Prostate gland (tissue), 2 donors: ENCODE measurements around the gene RITA1. TPM values are rescaled to one million over a fixed set of nuclear protein-coding genes. Genes with fewer than 3 reads are reported as not detected.

Experiments
- DNase-seq: peaks from one replicate; pipeline ENCODE4 v3.0.0-alpha.2; 2019; ENCODE audit warnings: low spot score
- H3K27ac ChIP-seq, 2 donors: fragments of 200-600 bp; sonication (generic); 2 replicates each; pipeline ENCODE4 v1.5.1; 2017 to 2019
- H3K27me3 ChIP-seq: fragments of 200-600 bp; sonication (generic); replicated peaks from 2 replicates; pipeline ENCODE4 v1.5.1; 2019; ENCODE audit not compliant: insufficient read depth
- H3K36me3 ChIP-seq, 2 donors: fragments of 200-600 bp; sonication (generic); 1 replicate in 1 of 2; 2 replicates in 1 of 2; pipeline versions ENCODE4 v1.5.1 to v1.8.1; 2017 to 2019
- H3K4me1 ChIP-seq: fragments of 200-600 bp; sonication (generic); replicated peaks from 2 replicates; pipeline ENCODE4 v1.5.1; 2019
- H3K4me3 ChIP-seq, 2 donors: fragments of 200-600 bp; sonication (generic); 2 replicates each; pipeline ENCODE4 v1.5.1; 2017 to 2019
- H3K9me3 ChIP-seq: fragments of 200-600 bp; sonication (generic); 2 replicates; pipeline ENCODE4 v1.5.1; 2017
- POLR2A ChIP-seq: fragments of 450-650 bp; IDR thresholded peaks from one replicate; pipeline ENCODE4 v1.6.1; 2016; ENCODE audit warnings: antibody characterized with exemption, mild to moderate bottlenecking
- POLR2AphosphoS5 ChIP-seq: sonication (generic); formaldehyde crosslinking; IDR thresholded peaks from one replicate; pipeline ENCODE4 v1.6.1; 2017; ENCODE audit warnings: antibody characterized with exemption
- WGBS: methylation state at CpG from one replicate; pipeline ENCODE4 v1.1.5; 2018; 5-methylcytosine and 5-hydroxymethylcytosine counted together
- intact Hi-C: fragments of 100-400 bp; cut with DNase I; formaldehyde crosslinking; loops from one replicate; pipeline ENCODE4 v1.14.2; 2022
- total RNA-seq, 2 donors: library from RNA; depleted of rRNA; stranded (reverse); fragments of >200 nt; gene quantifications; one replicate each; pipeline ENCODE4 v1.1.0, GENCODE V29; 2016
- TF ChIP-seq, protein P1 (sequence below), 4 experiments: fragments of 200-600 bp in 2 of 4; fragments of 450-650 bp in 2 of 4; sonication (generic) in 2 of 4; IDR thresholded peaks; 1 replicate in 3 of 4; 2 replicates in 1 of 4; pipeline ENCODE4 v1.5.1; 2016 to 2019; ENCODE audit warnings: antibody characterized with exemption in 4 of 4, mild to moderate bottlenecking in 2 of 4, moderate library complexity in 2 of 4

RITA1 gene
- total RNA-seq, 2 donors from 2014 or later, result 29.0 to 39.7 TPM

DNA sequence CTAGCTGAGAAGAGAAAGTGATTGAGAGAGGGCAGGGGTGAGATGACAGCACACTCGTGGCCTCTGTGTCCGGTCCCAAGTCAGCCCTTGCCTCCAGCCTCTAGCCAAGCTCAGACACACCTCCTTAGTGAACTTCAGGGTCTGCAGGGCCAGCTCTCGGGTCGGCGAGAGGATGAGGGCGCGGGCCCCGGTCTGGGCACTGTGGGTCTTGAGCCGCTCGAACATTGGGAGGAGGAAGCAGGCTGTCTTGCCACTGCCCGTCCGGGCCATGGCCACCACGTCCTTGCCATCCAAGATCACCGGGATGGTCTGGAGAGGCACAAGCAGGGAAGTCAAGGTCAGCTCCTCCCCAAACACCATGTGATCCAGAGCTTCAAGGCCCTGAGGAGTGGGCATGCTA, 6.5 kb upstream of the RITA1 start:
- H3K36me3 ChIP-seq, result peaks cover 6 to 7% of the 10 kb centered on the region in 2 donors

DNA sequence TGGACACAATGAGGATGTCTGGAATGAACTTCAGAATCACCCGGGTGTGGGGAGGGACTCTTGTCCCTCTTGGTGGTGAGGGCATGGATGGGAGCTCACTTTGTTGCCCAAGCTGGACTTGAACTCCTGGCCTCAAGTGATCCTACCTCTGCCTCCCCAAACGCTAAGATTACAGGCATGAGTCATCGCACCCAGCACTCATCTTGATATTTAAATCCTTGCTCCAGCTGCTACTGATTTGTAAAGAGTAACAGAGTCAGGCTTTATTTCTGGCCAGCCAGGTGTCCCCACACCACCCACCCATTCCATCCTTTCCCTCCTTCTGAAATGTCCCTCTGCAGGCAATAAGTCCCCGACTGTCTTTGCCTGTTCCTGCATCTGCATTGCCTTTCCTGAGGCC, 5.2 kb upstream of the RITA1 start:
- Histone ChIP-seq H3K4me3 (no peak overlapping the region), H3K9me3 (no peaks in the 10 kb centered on the region), H3K4me1 (no peaks in the 10 kb centered on the region), H3K27ac (no peak overlapping the region), H3K36me3 (peaks cover 6 to 7% of the 10 kb centered on the region in 2 donors), H3K27me3 (no peaks in the 10 kb centered on the region)
- no peak for DNase-seq
- intact Hi-C loops, result no loop called here
- TF ChIP-seq POLR2A (no peak), POLR2AphosphoS5 (no peak)
- TF ChIP-seq, protein P1, sequence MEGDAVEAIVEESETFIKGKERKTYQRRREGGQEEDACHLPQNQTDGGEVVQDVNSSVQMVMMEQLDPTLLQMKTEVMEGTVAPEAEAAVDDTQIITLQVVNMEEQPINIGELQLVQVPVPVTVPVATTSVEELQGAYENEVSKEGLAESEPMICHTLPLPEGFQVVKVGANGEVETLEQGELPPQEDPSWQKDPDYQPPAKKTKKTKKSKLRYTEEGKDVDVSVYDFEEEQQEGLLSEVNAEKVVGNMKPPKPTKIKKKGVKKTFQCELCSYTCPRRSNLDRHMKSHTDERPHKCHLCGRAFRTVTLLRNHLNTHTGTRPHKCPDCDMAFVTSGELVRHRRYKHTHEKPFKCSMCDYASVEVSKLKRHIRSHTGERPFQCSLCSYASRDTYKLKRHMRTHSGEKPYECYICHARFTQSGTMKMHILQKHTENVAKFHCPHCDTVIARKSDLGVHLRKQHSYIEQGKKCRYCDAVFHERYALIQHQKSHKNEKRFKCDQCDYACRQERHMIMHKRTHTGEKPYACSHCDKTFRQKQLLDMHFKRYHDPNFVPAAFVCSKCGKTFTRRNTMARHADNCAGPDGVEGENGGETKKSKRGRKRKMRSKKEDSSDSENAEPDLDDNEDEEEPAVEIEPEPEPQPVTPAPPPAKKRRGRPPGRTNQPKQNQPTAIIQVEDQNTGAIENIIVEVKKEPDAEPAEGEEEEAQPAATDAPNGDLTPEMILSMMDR (IDR thresholded peaks at IDR 0.05), result no peak
- WGBS, result 75% methylated on average over 4 of the region's 4 CpGs

More for the DNA sequence above, 6.5 kb upstream of the RITA1 start:
- no peak overlapping the region for H3K27ac ChIP-seq
- intact Hi-C loops, result no loop called here
- TF ChIP-seq POLR2A (no peak), POLR2AphosphoS5 (no peak)
- no peaks in the 10 kb centered on the region for H3K4me1 ChIP-seq
- 95% methylated on average over 6 of the region's 14 CpGs for WGBS
- no peaks in the 10 kb centered on the region for H3K27me3 ChIP-seq
- no peaks in the 10 kb centered on the region for H3K9me3 ChIP-seq
- DNase-seq, result no peak
- H3K4me3 ChIP-seq, result no peak overlapping the region

DNA sequence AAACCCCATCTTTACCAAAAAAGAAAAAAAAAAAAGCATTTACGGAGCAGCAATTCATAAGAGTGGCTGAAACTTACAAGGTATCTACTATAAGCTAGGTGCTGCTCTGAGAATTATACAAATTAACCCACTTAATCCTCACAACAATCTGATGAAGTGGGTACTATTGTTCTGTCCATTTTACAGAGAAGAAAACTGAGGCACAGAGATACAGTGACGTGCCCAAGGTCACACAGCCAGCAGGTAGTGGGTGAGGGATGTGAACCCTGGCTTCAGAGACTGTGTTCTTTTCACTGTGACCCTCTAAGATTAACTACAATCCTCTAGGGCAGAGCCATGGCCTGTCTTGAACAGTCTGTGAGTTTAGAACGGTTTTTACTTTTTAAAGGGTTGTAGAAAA, 3.5 kb upstream of the RITA1 start:
- DNase-seq, result no peak
- 87% methylated on average over 3 of the region's 3 CpGs for WGBS
- TF ChIP-seq POLR2A (no peak), POLR2AphosphoS5 (no peak)
- TF ChIP-seq, protein P1 (IDR thresholded peaks at IDR 0.05), result no peak
- no peaks in the 10 kb centered on the region for H3K27me3 ChIP-seq
- no peaks in the 10 kb centered on the region for H3K4me1 ChIP-seq
- no peaks in the 10 kb centered on the region for H3K9me3 ChIP-seq
- intact Hi-C loops, result no loop called here
- no peak overlapping the region for H3K27ac ChIP-seq
- H3K36me3 ChIP-seq, result peaks cover 5 to 7% of the 10 kb centered on the region in 2 donors
- no peak overlapping the region for H3K4me3 ChIP-seq

DNA sequence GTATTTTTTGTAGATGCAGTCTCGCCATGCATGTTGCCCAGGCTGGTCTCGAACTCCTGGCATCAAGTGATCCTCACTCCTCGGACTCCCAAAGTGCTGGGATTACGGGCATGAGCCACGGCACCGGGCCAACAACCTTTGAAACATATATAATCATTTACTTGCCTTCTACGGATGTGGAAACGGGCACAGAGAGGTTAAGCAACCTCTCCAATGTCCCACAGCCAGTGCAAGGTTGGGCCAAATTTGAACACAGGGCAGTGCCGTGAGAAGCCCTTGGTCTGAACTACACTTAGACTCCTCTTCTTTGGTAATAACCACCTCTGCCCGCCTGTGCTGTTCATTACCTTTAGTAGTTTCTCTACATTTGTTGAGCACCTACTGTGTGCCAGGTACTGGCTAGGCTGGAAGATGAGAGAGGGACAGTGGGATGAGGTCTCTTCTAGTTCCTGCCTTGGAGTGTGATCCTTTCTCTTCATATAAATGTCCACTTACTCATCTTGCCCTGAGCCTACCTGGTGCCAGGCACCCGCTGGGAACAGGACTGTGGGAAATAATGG, 2.4 kb upstream of the RITA1 start:
- Histone ChIP-seq H3K36me3 (no peaks in the 10 kb centered on the region), H3K9me3 (no peaks in the 10 kb centered on the region), H3K27ac (no peak overlapping the region), H3K27me3 (no peaks in the 10 kb centered on the region), H3K4me1 (no peaks in the 10 kb centered on the region), H3K4me3 (no peak overlapping the region)
- 96% methylated on average over 11 of the region's 11 CpGs for WGBS
- intact Hi-C loops, result no loop called here
- no peak for TF ChIP-seq POLR2A
- TF ChIP-seq, protein P1 (IDR thresholded peaks at IDR 0.05), result no peak
- no peak for TF ChIP-seq POLR2AphosphoS5
- no peak for DNase-seq

DNA sequence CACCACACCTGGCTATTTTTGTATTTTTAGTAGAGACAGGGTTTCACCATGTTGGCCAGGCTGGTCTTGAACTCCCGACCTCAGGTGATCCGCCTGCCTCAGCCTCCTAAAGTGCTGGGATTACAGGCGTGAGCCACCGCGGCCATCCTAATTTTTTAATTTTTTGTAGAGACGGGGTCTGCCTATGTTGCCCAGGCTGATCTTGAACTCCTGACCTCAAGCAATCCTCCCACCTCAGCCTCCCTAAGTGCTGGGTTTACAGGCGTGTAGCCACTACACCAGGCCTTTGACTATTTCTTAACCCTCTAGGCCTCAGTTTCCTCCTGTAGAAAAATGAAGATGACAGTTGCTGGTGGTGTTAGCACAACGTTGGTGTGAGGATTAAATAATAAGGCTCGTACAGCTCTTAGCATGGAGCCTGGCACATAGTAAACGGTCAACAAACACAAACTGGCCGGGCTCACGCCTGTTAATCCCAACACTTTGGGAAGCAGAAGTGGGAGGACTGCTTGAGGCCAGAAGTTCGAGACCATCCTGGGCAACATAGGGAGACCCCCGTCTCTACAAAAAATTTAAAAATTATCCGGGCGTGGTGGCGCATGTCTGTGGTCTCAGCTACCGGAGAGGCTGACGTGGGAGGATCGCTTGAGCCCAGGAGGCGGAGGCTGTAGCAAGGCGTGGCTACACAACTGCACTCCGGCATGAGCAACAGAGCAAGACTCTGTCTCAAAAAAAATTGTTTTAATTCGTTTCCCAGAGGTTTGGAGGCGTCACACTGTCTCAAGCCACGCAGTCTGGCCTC, 1.2 kb upstream of the RITA1 start:
- H3K4me1 ChIP-seq, result no peaks in the 10 kb centered on the region
- TF ChIP-seq POLR2AphosphoS5, result no peak
- TF ChIP-seq, protein P1 (IDR thresholded peaks at IDR 0.05), result no peak
- no peak for TF ChIP-seq POLR2A
- intact Hi-C loops, result loop anchor here (2.0 kb wide), 1 partner anchor 39 kb away; no protein-coding TSS in a partner anchor
- H3K4me3 ChIP-seq, result peak overlapping the region; percentile 86 to 97
- WGBS, result 29% methylated on average over 26 of the region's 26 CpGs
- H3K27ac ChIP-seq, result peak overlapping the region; percentile 87 to 91
- H3K36me3 ChIP-seq, result no peaks in the 10 kb centered on the region
- no peaks in the 10 kb centered on the region for H3K27me3 ChIP-seq
- no peak for DNase-seq
- H3K9me3 ChIP-seq, result no peaks in the 10 kb centered on the region
